Measurements from ENCODE around the gene KPNA3.

DNA sequence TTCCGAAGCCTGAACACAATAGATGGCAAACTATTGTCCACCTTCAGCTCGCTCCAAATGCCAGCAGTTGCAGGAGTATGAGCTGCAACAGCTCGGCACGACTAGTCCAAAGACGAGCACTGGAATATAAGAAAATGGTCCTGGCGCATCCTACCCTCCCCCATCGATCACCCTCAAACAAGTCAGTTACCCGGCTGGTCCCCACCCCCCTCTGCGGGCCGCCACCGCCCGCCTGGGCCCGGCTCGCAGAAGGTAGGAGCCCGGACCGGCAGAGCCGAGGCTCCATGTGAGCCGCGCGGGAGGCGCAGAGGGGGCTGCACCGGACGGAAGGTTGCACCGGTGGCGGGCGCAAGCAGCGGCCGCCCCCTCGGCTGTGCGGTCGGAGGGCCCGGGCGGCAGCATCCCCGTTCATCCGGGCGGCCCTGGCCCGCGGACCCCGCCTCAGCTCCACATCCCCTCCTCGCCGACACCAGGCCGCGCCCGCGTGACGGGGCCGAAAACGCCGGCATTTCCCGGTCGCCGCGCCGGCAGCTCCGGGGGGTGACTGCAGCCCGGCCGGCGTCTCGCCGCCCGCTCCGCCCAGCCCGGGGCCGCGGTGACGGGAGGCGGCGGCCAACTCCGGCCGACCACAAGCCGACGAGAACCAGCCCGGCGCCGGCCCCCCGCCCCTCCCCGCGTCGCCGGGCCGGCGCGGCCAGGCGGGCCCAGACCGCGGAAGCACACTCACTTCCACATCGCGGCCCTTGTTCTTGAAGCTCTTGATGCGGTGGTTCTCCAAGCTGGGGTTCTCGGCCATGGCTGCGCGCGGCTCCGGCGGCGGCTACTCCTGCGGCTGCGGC, 552 bp downstream of the KPNA3 start:
- TF ChIP-seq, protein P1, sequence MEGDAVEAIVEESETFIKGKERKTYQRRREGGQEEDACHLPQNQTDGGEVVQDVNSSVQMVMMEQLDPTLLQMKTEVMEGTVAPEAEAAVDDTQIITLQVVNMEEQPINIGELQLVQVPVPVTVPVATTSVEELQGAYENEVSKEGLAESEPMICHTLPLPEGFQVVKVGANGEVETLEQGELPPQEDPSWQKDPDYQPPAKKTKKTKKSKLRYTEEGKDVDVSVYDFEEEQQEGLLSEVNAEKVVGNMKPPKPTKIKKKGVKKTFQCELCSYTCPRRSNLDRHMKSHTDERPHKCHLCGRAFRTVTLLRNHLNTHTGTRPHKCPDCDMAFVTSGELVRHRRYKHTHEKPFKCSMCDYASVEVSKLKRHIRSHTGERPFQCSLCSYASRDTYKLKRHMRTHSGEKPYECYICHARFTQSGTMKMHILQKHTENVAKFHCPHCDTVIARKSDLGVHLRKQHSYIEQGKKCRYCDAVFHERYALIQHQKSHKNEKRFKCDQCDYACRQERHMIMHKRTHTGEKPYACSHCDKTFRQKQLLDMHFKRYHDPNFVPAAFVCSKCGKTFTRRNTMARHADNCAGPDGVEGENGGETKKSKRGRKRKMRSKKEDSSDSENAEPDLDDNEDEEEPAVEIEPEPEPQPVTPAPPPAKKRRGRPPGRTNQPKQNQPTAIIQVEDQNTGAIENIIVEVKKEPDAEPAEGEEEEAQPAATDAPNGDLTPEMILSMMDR (conservative IDR thresholded peaks at IDR 0.05; ENCODE audit: low read depth in 2 of 2) = no peak
- no peak for TF ChIP-seq EZH2 (IDR thresholded peaks at IDR 0.05; ENCODE audit: low read depth, unreplicated experiment)
- no peak for TF ChIP-seq STAT1 (IDR thresholded peaks at IDR 0.05; ENCODE audit: unreplicated experiment)
- TF ChIP-seq POLR2AphosphoS5 (IDR thresholded peaks at IDR 0.05; ENCODE audit: low read depth) = no peak
- TF ChIP-seq, protein P2, sequence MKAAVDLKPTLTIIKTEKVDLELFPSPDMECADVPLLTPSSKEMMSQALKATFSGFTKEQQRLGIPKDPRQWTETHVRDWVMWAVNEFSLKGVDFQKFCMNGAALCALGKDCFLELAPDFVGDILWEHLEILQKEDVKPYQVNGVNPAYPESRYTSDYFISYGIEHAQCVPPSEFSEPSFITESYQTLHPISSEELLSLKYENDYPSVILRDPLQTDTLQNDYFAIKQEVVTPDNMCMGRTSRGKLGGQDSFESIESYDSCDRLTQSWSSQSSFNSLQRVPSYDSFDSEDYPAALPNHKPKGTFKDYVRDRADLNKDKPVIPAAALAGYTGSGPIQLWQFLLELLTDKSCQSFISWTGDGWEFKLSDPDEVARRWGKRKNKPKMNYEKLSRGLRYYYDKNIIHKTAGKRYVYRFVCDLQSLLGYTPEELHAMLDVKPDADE (IDR thresholded peaks at IDR 0.05) = no peak
- no peak for TF ChIP-seq JUNB (IDR thresholded peaks at IDR 0.05; ENCODE audit: unreplicated experiment)
- TF ChIP-seq CREB1 (CRISPR knock-in tag; IDR thresholded peaks at IDR 0.05; ENCODE audit: low read depth) = no peak
- no peak for TF ChIP-seq EZH2phosphoT487 (IDR thresholded peaks at IDR 0.05; ENCODE audit: unreplicated experiment)
- no peak for TF ChIP-seq REST (IDR thresholded peaks at IDR 0.05; ENCODE audit: unreplicated experiment)
- TF ChIP-seq ZNF331 (CRISPR knock-in tag; IDR thresholded peaks at IDR 0.05; ENCODE audit: low read depth) = no peak
- no peak for TF ChIP-seq ZNF462 (CRISPR knock-in tag; IDR thresholded peaks at IDR 0.05)

Data from GM23338 (cell line).